Measurements from ENCODE around the gene PDS5A. TPM values are rescaled to one million over a fixed set of nuclear protein-coding genes. Genes with fewer than 3 reads are reported as not detected.
A peak's percentile ranks its signal among the peaks of the same experiment; 100 is the strongest.
"Not testable (repeated sequence)": the region's sequence is repeated elsewhere in the genome, so short reads cannot be mapped to it uniquely, and the experiment has no call there.

Gene PDS5A
- total and polyA plus RNA-seq, 2 donors (not counting 1 experiment from before 2014, with no cell fraction given): 46.9 to 74.0 TPM

GRCh38 chr4:39976141-39976944 is 1.4 kb downstream of the PDS5A start:
- peak; percentile 69 to 85 for DNase-seq (ENCODE audit: low read depth in 2 of 2)
- H3K9ac ChIP-seq (ENCODE audit: insufficient read depth, low read length): peak overlapping the region; percentile 90
- peaks cover 4% of the 10 kb centered on the region for H3K36me3 ChIP-seq (ENCODE audit: control insufficient read depth, insufficient read depth, low read length)
- peak overlapping the region; percentile 96 for H3K4me2 ChIP-seq (ENCODE audit: extremely low read depth, insufficient read depth, low read length)
- no peaks in the 10 kb centered on the region for H3K9me3 ChIP-seq (ENCODE audit: control insufficient read depth, insufficient read depth, low read depth, low read length)
- H3K4me3 ChIP-seq (replicated peaks in 1 of 4; ENCODE audit: control extremely low read depth in 1 of 4, insufficient read depth in 1 of 4, low read depth in 3 of 4, low read length in 4 of 4): peak overlapping the region; percentile 74 to 89 (median 82)
- H3K27me3 ChIP-seq (ENCODE audit: control insufficient read depth, insufficient read depth, low read length): no peaks in the 10 kb centered on the region
- no peak overlapping the region for H2AFZ ChIP-seq (ENCODE audit: low read length)
- no peaks in the 10 kb centered on the region for H4K20me1 ChIP-seq (ENCODE audit: control insufficient read depth, extremely low read depth, insufficient read depth, low read length)
- no peaks in the 10 kb centered on the region for H3K4me1 ChIP-seq (ENCODE audit: control insufficient read depth, extremely low read depth, insufficient read depth, low read length)
- H3K79me2 ChIP-seq (ENCODE audit: control insufficient read depth, insufficient read depth, low read length): peaks cover 50% of the 10 kb centered on the region
- peak overlapping the region; percentile 81 for H3K27ac ChIP-seq (ENCODE audit: insufficient read depth, low read length)
- no peak for TF ChIP-seq EZH2 (IDR thresholded peaks at IDR 0.05; ENCODE audit: low read length, missing control alignments)
- peak; percentile 87 for TF ChIP-seq CTCF (conservative IDR thresholded peaks at IDR 0.05 in 1 of 2, IDR thresholded peaks at IDR 0.05 in 1 of 2; ENCODE audit: low read depth in 1 of 2, low read length in 2 of 2)

- Histone ChIP-seq H3K27ac (ENCODE audit: insufficient read depth, low read length) (no peak overlapping the region), H3K9ac (ENCODE audit: insufficient read depth, low read length) (no peak overlapping the region), H3K9me3 (ENCODE audit: control insufficient read depth, insufficient read depth, low read depth, low read length) (no peaks in the 10 kb centered on the region), H3K79me2 (ENCODE audit: control insufficient read depth, insufficient read depth, low read length) (peaks cover 58% of the 10 kb centered on the region), H4K20me1 (ENCODE audit: control insufficient read depth, extremely low read depth, insufficient read depth, low read length) (no peaks in the 10 kb centered on the region), H3K4me2 (ENCODE audit: extremely low read depth, insufficient read depth, low read length) (peak overlapping the region; percentile 96), H3K4me3 (replicated peaks in 1 of 4; ENCODE audit: control extremely low read depth in 1 of 4, insufficient read depth in 1 of 4, low read depth in 3 of 4, low read length in 4 of 4) (peak overlapping the region; percentile 74 to 89 (median 82)), H2AFZ (ENCODE audit: low read length) (no peak overlapping the region), H3K36me3 (ENCODE audit: control insufficient read depth, insufficient read depth, low read length) (peaks cover 4% of the 10 kb centered on the region), H3K4me1 (ENCODE audit: control insufficient read depth, extremely low read depth, insufficient read depth, low read length) (peaks cover 2% of the 10 kb centered on the region), H3K27me3 (ENCODE audit: control insufficient read depth, insufficient read depth, low read length) (no peaks in the 10 kb centered on the region)
- peak; percentile 52 to 84 for DNase-seq (ENCODE audit: low read depth in 2 of 2)
- TF ChIP-seq EZH2 (IDR thresholded peaks at IDR 0.05; ENCODE audit: low read length, missing control alignments) (no peak), CTCF (conservative IDR thresholded peaks at IDR 0.05 in 1 of 2, IDR thresholded peaks at IDR 0.05 in 1 of 2; ENCODE audit: low read depth in 1 of 2, low read length in 2 of 2) (no peak)
Measured at GRCh38 chr4:39975488-39976089, 2.1 kb downstream of the PDS5A start.

- H3K27me3 ChIP-seq (ENCODE audit: control insufficient read depth, insufficient read depth, low read length); DNase-seq (ENCODE audit: low read depth in 2 of 2); H3K4me2 ChIP-seq (ENCODE audit: extremely low read depth, insufficient read depth, low read length); H3K9me3 ChIP-seq (ENCODE audit: control insufficient read depth, insufficient read depth, low read depth, low read length); H3K36me3 ChIP-seq (ENCODE audit: control insufficient read depth, insufficient read depth, low read length); H3K9ac ChIP-seq (ENCODE audit: insufficient read depth, low read length); H3K27ac ChIP-seq (ENCODE audit: insufficient read depth, low read length); H3K4me1 ChIP-seq (ENCODE audit: control insufficient read depth, extremely low read depth, insufficient read depth, low read length); H3K4me3 ChIP-seq (replicated peaks in 1 of 4; ENCODE audit: control extremely low read depth in 1 of 4, insufficient read depth in 1 of 4, low read depth in 3 of 4, low read length in 4 of 4); H2AFZ ChIP-seq (ENCODE audit: low read length); H4K20me1 ChIP-seq (ENCODE audit: control insufficient read depth, extremely low read depth, insufficient read depth, low read length): not testable (repeated sequence)
- H3K79me2 ChIP-seq (ENCODE audit: control insufficient read depth, insufficient read depth, low read length): peaks cover 79% of the 10 kb centered on the region
Measured at GRCh38 chr4:39973052-39973451, 4.7 kb downstream of the PDS5A start.

Data from fibroblast of lung (primary cell).